B cell (primary cell): ENCODE results near the gene RCAN1. TPM values are rescaled to one million over a fixed set of nuclear protein-coding genes. Genes with fewer than 3 reads are reported as not detected.

Source experiments
- ATAC-seq: fragments of 200-7000 bp; cut with Tn5 transposase; one replicate; pipeline ENCODE4 v1.10.0; 2021; ENCODE audit warnings: low read depth, mild to moderate bottlenecking, moderate number of reproducible peaks, moderate library complexity
- CTCF ChIA-PET: fragments of 350-600 bp; sonication (Branson Sonifier 250); formaldehyde crosslinking; loops from one replicate; lab custom pipeline; 2021; ENCODE audit warnings: antibody characterized with exemption, inconsistent platforms; lab: Charles Lee
- POLR2A ChIA-PET: fragments of 350-600 bp; sonication (Branson Sonifier 250); formaldehyde crosslinking; loops from one replicate; lab custom pipeline; 2021; ENCODE audit warnings: antibody characterized with exemption; lab: Charles Lee
- DNase-seq: peaks from one replicate; pipeline ENCODE4 v3.0.0; 2013
- H2AFZ ChIP-seq: 2 replicates; pipeline ENCODE4 v1.6.1; 2012; ENCODE audit warnings: mild to moderate bottlenecking, low read depth, low read length; ENCODE audit not compliant: insufficient read depth, poor library complexity, severe bottlenecking
- H3K27ac ChIP-seq, 2 donors: 1 replicate in 1 of 2; 2 replicates in 1 of 2; pipeline ENCODE4 v1.5.1; 2012 to 2013; ENCODE audit warnings: low read length in 2 of 2, mild to moderate bottlenecking in 2 of 2, moderate library complexity in 1 of 2
- H3K27me3 ChIP-seq, 4 experiments: fragments of 200-600 bp in 1 of 4; sonication (generic) in 1 of 4; replicated peaks in 1 of 4; 1 replicate in 2 of 4; 2 replicates in 2 of 4; pipeline versions ENCODE4 v1.6.1 to v1.7.0; 2013 to 2016; ENCODE audit warnings: low read length in 3 of 4, mild to moderate bottlenecking in 2 of 4, mixed read lengths in 1 of 4, moderate library complexity in 1 of 4; ENCODE audit not compliant: insufficient read depth in 4 of 4, control insufficient read depth in 3 of 4; ENCODE audit errors: control extremely low read depth in 1 of 4
- H3K36me3 ChIP-seq, 2 experiments: replicated peaks in 1 of 2; 1 replicate in 1 of 2; 2 replicates in 1 of 2; pipeline versions ENCODE4 v1.6.1 to v1.7.1; 2013; ENCODE audit warnings: low read length in 1 of 2; ENCODE audit not compliant: insufficient read depth in 2 of 2, control insufficient read depth in 1 of 2; ENCODE audit errors: control extremely low read depth in 1 of 2, extremely low read depth in 1 of 2
- H3K4me1 ChIP-seq, 2 donors: fragments of 200-600 bp in 1 of 2; sonication (generic) in 1 of 2; 1 replicate in 1 of 2; 2 replicates in 1 of 2; pipeline versions ENCODE4 v1.5.1 to v1.6.1; 2013 to 2017; ENCODE audit warnings: low read length in 2 of 2; ENCODE audit not compliant: control insufficient read depth in 2 of 2, insufficient read depth in 2 of 2
- H3K4me2 ChIP-seq: replicated peaks from 2 replicates; pipeline ENCODE3; 2012; ENCODE audit warnings: mild to moderate bottlenecking, low read depth, low read length; ENCODE audit not compliant: poor library complexity, severe bottlenecking
- H3K4me3 ChIP-seq, 5 experiments: fragments of 200-600 bp in 1 of 5; sonication (generic) in 1 of 5; 1 replicate in 3 of 5; 2 replicates in 2 of 5; pipeline versions ENCODE4 v1.5.1 to v1.7.0; 2011 to 2016; ENCODE audit warnings: low read length in 4 of 5, mild to moderate bottlenecking in 4 of 5, low read depth in 2 of 5, control low read depth in 1 of 5, moderate library complexity in 1 of 5; ENCODE audit not compliant: insufficient read depth in 1 of 5; ENCODE audit errors: control extremely low read depth in 1 of 5, extremely low read depth in 1 of 5
- H3K79me2 ChIP-seq: fragments of 200-600 bp; sonication (generic); one replicate; pipeline ENCODE4 v1.6.0; 2016; ENCODE audit warnings: low read length; ENCODE audit not compliant: control insufficient read depth, insufficient read depth
- H3K9ac ChIP-seq: fragments of 200-600 bp; sonication (generic); 2 replicates; pipeline ENCODE4 v1.6.1; 2017; ENCODE audit warnings: mild to moderate bottlenecking, low read length, moderate library complexity
- H3K9me3 ChIP-seq, 3 donors: one replicate each; pipeline versions ENCODE4 v1.6.1 to v1.7.1; 2013; ENCODE audit warnings: low read length in 2 of 3; ENCODE audit not compliant: control insufficient read depth in 2 of 3, insufficient read depth in 1 of 3; ENCODE audit errors: control extremely low read depth in 1 of 3
- H4K20me1 ChIP-seq: 2 replicates; pipeline ENCODE4 v1.6.0; 2012; ENCODE audit warnings: mild to moderate bottlenecking, low read length; ENCODE audit not compliant: insufficient read depth, control insufficient read depth, poor library complexity, severe bottlenecking
- H3K27ac Mint-ChIP-seq: one replicate; pipeline ENCODE4 v1.8.0; 2021; ENCODE audit warnings: mixed read lengths
- H3K27me3 Mint-ChIP-seq: one replicate; pipeline ENCODE4 v1.8.0; 2021; ENCODE audit warnings: mixed read lengths
- H3K4me1 Mint-ChIP-seq: one replicate; pipeline ENCODE4 v1.8.0; 2021; ENCODE audit warnings: mixed read lengths
- H3K4me3 Mint-ChIP-seq: one replicate; pipeline ENCODE4 v1.8.0; 2021; ENCODE audit warnings: mixed read lengths
- H3K9me3 Mint-ChIP-seq: one replicate; pipeline ENCODE4 v1.8.0; 2022; ENCODE audit warnings: mixed read lengths; ENCODE audit not compliant: insufficient read depth
- CTCF ChIP-seq: fragments of 200-600 bp; IDR thresholded peaks from one replicate; pipeline ENCODE4 v1.8.0; 2022; ENCODE audit warnings: antibody characterized with exemption, mild to moderate bottlenecking
- EZH2 ChIP-seq: IDR thresholded peaks from 2 replicates; pipeline ENCODE4 v1.6.1; 2012; ENCODE audit warnings: borderline replicate concordance, low read depth, mild to moderate bottlenecking, moderate library complexity, low read length; ENCODE audit not compliant: insufficient read depth, poor library complexity, severe bottlenecking
- WGBS: methylation state at CpG from one replicate; pipeline ENCODE4 v1.1.5; 2013; ENCODE audit warnings: missing lambda C conversion rate; ENCODE audit not compliant: insufficient coverage; 5-methylcytosine and 5-hydroxymethylcytosine counted together
- intact Hi-C: fragments of 100-400 bp; cut with micrococcal nuclease; formaldehyde crosslinking; loops from one replicate; pipeline ENCODE4 v1.10.0; 2022
- polyA plus RNA-seq: library from polyadenylated mRNA; depleted of rRNA; stranded (reverse); fragments of >200 nt; gene quantifications from 2 replicates; pipeline ENCODE4 v1.2.3, GENCODE V29; 2012
- total RNA-seq, 2 donors: library from RNA; stranded (reverse); fragments of 120-200 nt in 1 of 2; gene quantifications; 1 replicate in 1 of 2; 2 replicates in 1 of 2; pipeline versions ENCODE4 v1.2.3 to v1.2.4, GENCODE V29; 2013 to 2022

Gene RCAN1
- total and polyA plus RNA-seq, 2 donors (not counting 1 experiment from before 2014, with no cell fraction given), result 0.97 to 4.4 TPM

- Histone ChIP-seq H3K27me3 (no peaks in the 10 kb centered on the region), H3K36me3 (no peaks in the 10 kb centered on the region), H3K9me3 (no peaks in the 10 kb centered on the region), H3K4me2 (no peak overlapping the region), H3K4me1 (no peaks in the 10 kb centered on the region), H2AFZ (no peak overlapping the region), H3K79me2 (no peaks in the 10 kb centered on the region), H3K9ac (no peak overlapping the region), H3K4me3 (no peak overlapping the region), H3K27ac (no peak overlapping the region), H4K20me1 (no peaks in the 10 kb centered on the region)
- no peaks in the 10 kb centered on the region for H3K9me3 Mint-ChIP-seq
- TF ChIP-seq CTCF (no peak), EZH2 (no peak)
- no peaks in the 10 kb centered on the region for H3K27me3 Mint-ChIP-seq
- H3K4me3 Mint-ChIP-seq, result no peak overlapping the region
- DNase-seq (no peak), ATAC-seq (no peak)
- WGBS, result 100% methylated on average over 2 of the region's 2 CpGs
- intact Hi-C loops, result no loop called here
- H3K4me1 Mint-ChIP-seq, result no peaks in the 10 kb centered on the region
- H3K27ac Mint-ChIP-seq, result no peak overlapping the region
- POLR2A ChIA-PET, result interaction anchor here (0.6 kb wide), 1 partner anchor 1591 kb away, joined by 4 read pairs; no protein-coding TSS in a partner anchor
- CTCF ChIA-PET, result no interaction called here
Observed at GRCh38 chr21:34536820-34537219, 78.1 kb downstream of the RCAN1 start.

GRCh38 chr21:34536311-34536710, 78.6 kb downstream of the RCAN1 start:
- intact Hi-C loops, result no loop called here
- Histone ChIP-seq H2AFZ (no peak overlapping the region), H4K20me1 (no peaks in the 10 kb centered on the region), H3K4me3 (no peak overlapping the region), H3K9me3 (no peaks in the 10 kb centered on the region), H3K79me2 (no peaks in the 10 kb centered on the region), H3K4me1 (no peaks in the 10 kb centered on the region), H3K36me3 (no peaks in the 10 kb centered on the region), H3K27me3 (no peaks in the 10 kb centered on the region), H3K4me2 (no peak overlapping the region), H3K9ac (no peak overlapping the region), H3K27ac (no peak overlapping the region)
- Mint-ChIP-seq H3K4me1 (no peaks in the 10 kb centered on the region), H3K27ac (no peak overlapping the region), H3K27me3 (no peaks in the 10 kb centered on the region), H3K9me3 (no peaks in the 10 kb centered on the region), H3K4me3 (no peak overlapping the region)
- TF ChIP-seq EZH2 (no peak), CTCF (no peak)
- 100% methylated on average over 6 of the region's 8 CpGs for WGBS
- DNase-seq (no peak), ATAC-seq (no peak)
- POLR2A ChIA-PET, result interaction anchor here (0.6 kb wide), 1 partner anchor 1591 kb away, joined by 4 read pairs; no protein-coding TSS in a partner anchor
- CTCF ChIA-PET, result no interaction called here
